HCT116 (cell line): ENCODE measurements around the gene TMEM134. TPM values are rescaled to one million over a fixed set of nuclear protein-coding genes. Genes with fewer than 3 reads are reported as not detected.

Experiments
- ATAC-seq: fragments of 200-7000 bp; cut with Tn5 transposase; 2 replicates; pipeline ENCODE4 v1.9.1; 2020; ENCODE audit warnings: mild to moderate bottlenecking, moderate library complexity
- BruUV-seq: library from RNA; stranded (reverse); fragments of 400-500 nt; replicated peaks from 2 replicates; lab custom pipeline; 2021; lab: Mats Ljungman, UMichigan
- CTCF ChIA-PET: fragments of 300-600 bp; sonication (Branson Sonifier 250); formaldehyde crosslinking; loops from one replicate; lab custom pipeline; 2021; ENCODE audit warnings: antibody characterized with exemption; lab: Charles Lee
- POLR2A ChIA-PET: fragments of 300-600, 350-600 bp; sonication (Branson Sonifier 250); formaldehyde crosslinking; loops from one replicate; lab custom pipeline; 2021; ENCODE audit warnings: antibody characterized with exemption; lab: Charles Lee
- RAD21 ChIA-PET, 2 experiments: fragments of 300-600 bp; sonication (Branson Sonifier 250); formaldehyde crosslinking; loops; one replicate each; lab custom pipeline; 2023; ENCODE audit warnings: low total read pairs in 2 of 2; ENCODE audit not compliant: uncharacterized antibody in 2 of 2, unreplicated experiment in 2 of 2, low non-redundant PET in 1 of 2; lab: Charles Lee
- DNase-seq: peaks from one replicate; pipeline ENCODE4 v3.0.0-alpha.2; 2010; ENCODE audit warnings: low read depth, low spot score
- H2AFZ ChIP-seq: fragments of 200-600 bp; shearing (Covaris generic), sonication (generic); 2 replicates; pipeline ENCODE4 v1.6.1; 2017; ENCODE audit warnings: low read depth, mixed run types, mixed read lengths, antibody characterized with exemption, low read length; ENCODE audit not compliant: poor library complexity, severe bottlenecking
- H3K27ac ChIP-seq: 2 replicates; pipeline ENCODE4 v1.5.1; 2012; ENCODE audit warnings: low read depth, low read length
- H3K27me3 ChIP-seq: fragments of 200-600 bp; sonication (generic); 2 replicates; pipeline ENCODE4 v1.6.1; 2016; ENCODE audit warnings: mixed run types, low read length, mixed read lengths; ENCODE audit not compliant: insufficient read depth
- H3K36me3 ChIP-seq, 2 experiments: fragments of 200-500 bp in 1 of 2; fragments of 200-600 bp in 1 of 2; sonication (Bioruptor generic) in 1 of 2; sonication (generic) in 1 of 2; 2 replicates each; pipeline versions ENCODE4 v1.5.1 to v1.6.1; 2014 to 2016; ENCODE audit warnings: low read length in 2 of 2, inconsistent platforms in 1 of 2, mixed read lengths in 1 of 2, mixed run types in 1 of 2; ENCODE audit not compliant: insufficient read depth in 2 of 2, control insufficient read depth in 1 of 2
- H3K4me1 ChIP-seq, 2 experiments: fragments of 200-600 bp in 1 of 2; sonication (generic) in 1 of 2; 2 replicates each; pipeline versions ENCODE4 v1.5.1 to v1.6.1; 2012 to 2017; ENCODE audit warnings: low read length in 2 of 2, inconsistent platforms in 1 of 2, mild to moderate bottlenecking in 1 of 2, mixed read lengths in 1 of 2, mixed run types in 1 of 2, moderate library complexity in 1 of 2; ENCODE audit not compliant: insufficient read depth in 2 of 2, control insufficient read depth in 1 of 2
- H3K4me2 ChIP-seq: fragments of 200-600 bp; sonication (generic); 2 replicates; pipeline ENCODE4 v1.6.1; 2017; ENCODE audit warnings: mixed run types, low read length, mixed read lengths
- H3K4me3 ChIP-seq, 2 experiments: fragments of 200-600 bp in 1 of 2; sonication (generic) in 1 of 2; replicated peaks in 1 of 2; 2 replicates each; pipeline ENCODE4 v1.5.1; 2011 to 2016; ENCODE audit warnings: low read length in 2 of 2, control low read depth in 1 of 2, low read depth in 1 of 2, mild to moderate bottlenecking in 1 of 2, mixed read lengths in 1 of 2, mixed run types in 1 of 2
- H3K79me2 ChIP-seq: fragments of 200-600 bp; sonication (generic); 2 replicates; pipeline ENCODE4 v1.6.1; 2017; ENCODE audit warnings: mild to moderate bottlenecking, mixed run types, low read length, moderate library complexity, mixed read lengths; ENCODE audit not compliant: insufficient read depth
- H3K9ac ChIP-seq: fragments of 200-600 bp; sonication (generic); 2 replicates; pipeline ENCODE4 v1.6.1; 2016; ENCODE audit warnings: low read length, mixed read lengths
- H3K9me2 ChIP-seq: fragments of 200-600 bp; sonication (generic), shearing (Covaris generic); 2 replicates; pipeline ENCODE4 v1.6.1; 2017; ENCODE audit warnings: mixed run types, mild to moderate bottlenecking, moderate library complexity; ENCODE audit not compliant: insufficient read depth
- H3K9me3 ChIP-seq, 2 experiments: fragments of 200-500 bp in 1 of 2; fragments of 200-600 bp in 1 of 2; sonication (Bioruptor generic) in 1 of 2; sonication (generic) in 1 of 2; 2 replicates each; pipeline ENCODE4 v1.6.1; 2014 to 2017; ENCODE audit warnings: low read length in 2 of 2, mixed read lengths in 2 of 2, inconsistent platforms in 1 of 2, low read depth in 1 of 2, mild to moderate bottlenecking in 1 of 2, mixed run types in 1 of 2, moderate library complexity in 1 of 2; ENCODE audit not compliant: control insufficient read depth in 1 of 2, insufficient read depth in 1 of 2
- H4K20me1 ChIP-seq: fragments of 200-600 bp; sonication (generic), shearing (Covaris generic); 2 replicates; pipeline ENCODE4 v1.6.1; 2017; ENCODE audit warnings: mixed run types, mild to moderate bottlenecking, moderate library complexity; ENCODE audit not compliant: insufficient read depth
- ATF3 ChIP-seq: IDR thresholded peaks from 2 replicates; pipeline ENCODE4 v1.6.1; 2012
- CBX3 ChIP-seq: IDR thresholded peaks from 2 replicates; pipeline ENCODE4 v1.6.1; 2012; ENCODE audit warnings: low read depth
- CEBPB ChIP-seq: IDR thresholded peaks from 2 replicates; pipeline ENCODE4 v1.6.1; 2012; ENCODE audit warnings: low read depth
- CTCF ChIP-seq, 3 experiments: fragments of 200-600 bp in 1 of 3; sonication (generic) in 1 of 3; IDR thresholded peaks in 2 of 3; conservative IDR thresholded peaks in 1 of 3; 2 replicates each; pipeline ENCODE4 v1.5.1; 2012 to 2017; ENCODE audit warnings: low read depth in 2 of 3, low read length in 2 of 3, antibody characterized with exemption in 1 of 3, borderline replicate concordance in 1 of 3, control low read depth in 1 of 3, mild to moderate bottlenecking in 1 of 3, mixed read lengths in 1 of 3, mixed run types in 1 of 3, moderate library complexity in 1 of 3; ENCODE audit not compliant: insufficient read depth in 1 of 3
- EGR1 ChIP-seq: IDR thresholded peaks from 2 replicates; pipeline ENCODE4 v1.6.1; 2012; ENCODE audit warnings: low read depth
- ELF1 ChIP-seq: IDR thresholded peaks from 2 replicates; pipeline ENCODE4 v1.6.1; 2012; ENCODE audit warnings: low read depth, borderline replicate concordance
- EZH2 ChIP-seq: fragments of 200-600 bp; sonication (generic); IDR thresholded peaks from 2 replicates; pipeline ENCODE4 v1.6.1; 2017; ENCODE audit warnings: antibody characterized with exemption, mixed run types
- FOSL1 ChIP-seq: IDR thresholded peaks from 2 replicates; pipeline ENCODE4 v1.6.1; 2012; ENCODE audit warnings: low read depth
- JUND ChIP-seq: IDR thresholded peaks from 2 replicates; pipeline ENCODE4 v1.6.1; 2012
- POLR2AphosphoS5 ChIP-seq: IDR thresholded peaks from 2 replicates; pipeline ENCODE4 v1.6.1; 2011; ENCODE audit warnings: mild to moderate bottlenecking, low read depth, low read length, moderate library complexity
- RAD21 ChIP-seq: IDR thresholded peaks from 2 replicates; pipeline ENCODE4 v1.6.1; 2012; ENCODE audit warnings: low read depth, mild to moderate bottlenecking
- SIN3A ChIP-seq: IDR thresholded peaks from 2 replicates; pipeline ENCODE4 v1.6.1; 2012; ENCODE audit warnings: low read depth
- SP1 ChIP-seq: IDR thresholded peaks from 2 replicates; pipeline ENCODE4 v1.6.1; 2012; ENCODE audit warnings: low read depth
- SRF ChIP-seq: IDR thresholded peaks from 2 replicates; pipeline ENCODE4 v1.6.1; 2012; ENCODE audit warnings: low read depth
- TCF7L2 ChIP-seq: IDR thresholded peaks from 2 replicates; pipeline ENCODE4 v1.7.0; 2011; ENCODE audit warnings: borderline replicate concordance, inconsistent platforms; ENCODE audit not compliant: insufficient read depth, insufficient read length; ENCODE audit errors: extremely low read depth
- YY1 ChIP-seq: IDR thresholded peaks from 2 replicates; pipeline ENCODE4 v1.6.1; 2011; ENCODE audit warnings: low read length, low read depth, moderate library complexity, mild to moderate bottlenecking; ENCODE audit not compliant: insufficient replicate concordance; ENCODE audit errors: extremely low read depth
- ZBTB33 ChIP-seq: IDR thresholded peaks from 2 replicates; pipeline ENCODE4 v1.6.1; 2011; ENCODE audit warnings: mild to moderate bottlenecking, low read length, moderate library complexity; ENCODE audit not compliant: insufficient replicate concordance; ENCODE audit errors: extremely low read depth
- ZFX ChIP-seq: fragments of 450-650 bp; IDR thresholded peaks from 2 replicates; pipeline ENCODE4 v1.6.1; 2017
- ZNF274 ChIP-seq: fragments of 200-500 bp; sonication (Bioruptor generic); IDR thresholded peaks from 2 replicates; pipeline ENCODE4 v1.6.1; 2014; ENCODE audit warnings: mild to moderate bottlenecking, low read depth, low read length, inconsistent platforms
- intact Hi-C: fragments of 100-400 bp; cut with micrococcal nuclease; formaldehyde crosslinking; loops from 2 replicates; pipeline ENCODE4 v1.10.0; 2022
- total RNA-seq: library from RNA; stranded (reverse); gene quantifications from one replicate; pipeline ENCODE4 v1.2.1, GENCODE V29; 2021; ENCODE audit not compliant: unreplicated experiment

TMEM134 gene
- total RNA-seq, 1 experiment from 2014 or later, result 44.2 TPM

GRCh38 chr11:67455054-67455453 lies 14.0 kb downstream of the TMEM134 start, which contains the start of gene CABP4:
TSS of gene CABP4 (plus strand) at chr11:67455354. CDS start at chr11:67455424, 70 bp downstream.
- no TSS peak for BruUV-seq
- POLR2A ChIA-PET, result no interaction called here
- no peaks in the 10 kb centered on the region for H3K4me1 ChIP-seq
- no peaks in the 10 kb centered on the region for H3K36me3 ChIP-seq
- RAD21 ChIA-PET, result no interaction called here
- no peaks in the 10 kb centered on the region for H4K20me1 ChIP-seq
- H2AFZ ChIP-seq, result no peak within 1 kb of the TSS
- intact Hi-C loops, result no loop called here
- no peaks in the 10 kb centered on the region for H3K79me2 ChIP-seq
- DNase-seq, result no peak
- H3K27me3 ChIP-seq, result no peaks in the 10 kb centered on the region
- no peak within 1 kb of the TSS for H3K9ac ChIP-seq
- no peak within 1 kb of the TSS for H3K4me2 ChIP-seq
- H3K27ac ChIP-seq, result no peak within 1 kb of the TSS
- TF ChIP-seq ZFX (no peak), EGR1 (no peak), TCF7L2 (no peak), JUND (no peak), ZBTB33 (no peak), RAD21 (no peak), CBX3 (no peak), SIN3A (no peak), ATF3 (no peak), YY1 (no peak), EZH2 (no peak), ZNF274 (no peak), CEBPB (no peak), ELF1 (no peak), SP1 (no peak), CTCF (IDR thresholded peaks at IDR 0.05 in 2 of 3, conservative IDR thresholded peaks at IDR 0.05 in 1 of 3; ENCODE audit: borderline replicate concordance in 1 of 3, insufficient read depth in 1 of 3, low read depth in 2 of 3, low read length in 2 of 3) (no peak), FOSL1 (no peak), SRF (no peak), POLR2AphosphoS5 (no peak)
- CTCF ChIA-PET, result no interaction called here
- no peak for ATAC-seq
- no peaks in the 10 kb centered on the region for H3K9me2 ChIP-seq
- H3K4me3 ChIP-seq, result no peak within 1 kb of the TSS
- no peaks in the 10 kb centered on the region for H3K9me3 ChIP-seq
